Measurements from ENCODE around the gene SLC35G3.
"Not testable (repeated sequence)": the region's sequence is repeated elsewhere in the genome, so short reads cannot be mapped to it uniquely, and the experiment has no call there.

Gene SLC35G3

GRCh38 chr17:35194001-35194400 lies at the start of gene SLC35G3:
SLC35G3 (minus strand) TSS chr17:35194393; CDS start chr17:35194307, 86 bp downstream.
- DNase-seq: not testable (repeated sequence)

GRCh38 chr17:35243561-35244340 lies 49.6 kb upstream of the SLC35G3 start:
- peak; percentile 63 for DNase-seq

- peak; percentile 95 for DNase-seq
Observed at GRCh38 chr17:35242805-35243560, 48.8 kb upstream of the SLC35G3 start, which contains the start of gene SLFN5. SLFN5 (plus strand) TSS chr17:35243072; CDS start chr17:35258691, 15,619 bp downstream.

GRCh38 chr17:35242158-35242804 lies 48.1 kb upstream of the SLC35G3 start:
- DNase-seq: peak; percentile 86

- DNase-seq: no peak
Observed at GRCh38 chr17:35241520-35241919, 47.3 kb upstream of the SLC35G3 start.

GRCh38 chr17:35240861-35241260 lies 46.7 kb upstream of the SLC35G3 start:
- DNase-seq: no peak

- DNase-seq: no peak
Observed at GRCh38 chr17:35239823-35240222, 45.6 kb upstream of the SLC35G3 start.

- no peak for DNase-seq
Observed at GRCh38 chr17:35238821-35239220, 44.6 kb upstream of the SLC35G3 start.

- DNase-seq: no peak
Observed at GRCh38 chr17:35236821-35237220, 42.6 kb upstream of the SLC35G3 start.

- no peak for DNase-seq
Observed at GRCh38 chr17:35235917-35236316, 41.7 kb upstream of the SLC35G3 start.

- no peak for DNase-seq
Observed at GRCh38 chr17:35235289-35235688, 41.1 kb upstream of the SLC35G3 start.

GRCh38 chr17:35234315-35234714 lies 40.1 kb upstream of the SLC35G3 start:
- DNase-seq: not testable (repeated sequence)

- DNase-seq: no peak
Observed at GRCh38 chr17:35229638-35230037, 35.4 kb upstream of the SLC35G3 start.

GRCh38 chr17:35227546-35227945 lies 33.4 kb upstream of the SLC35G3 start:
- DNase-seq: no peak

- DNase-seq: no peak
Observed at GRCh38 chr17:35224436-35224835, 30.2 kb upstream of the SLC35G3 start.

- no peak for DNase-seq
Observed at GRCh38 chr17:35222452-35222851, 28.3 kb upstream of the SLC35G3 start.

GRCh38 chr17:35218915-35219314 lies 24.7 kb upstream of the SLC35G3 start:
- no peak for DNase-seq

GRCh38 chr17:35217107-35217506 lies 22.9 kb upstream of the SLC35G3 start:
- DNase-seq: no peak

- DNase-seq: no peak
Observed at GRCh38 chr17:35214631-35215273, 20.6 kb upstream of the SLC35G3 start.

- DNase-seq: no peak
Observed at GRCh38 chr17:35214192-35214591, 20.0 kb upstream of the SLC35G3 start.

GRCh38 chr17:35213412-35213940 lies 19.3 kb upstream of the SLC35G3 start:
- no peak for DNase-seq

GRCh38 chr17:35212668-35213067 lies 18.5 kb upstream of the SLC35G3 start:
- no peak for DNase-seq

- DNase-seq: no peak
Observed at GRCh38 chr17:35210741-35211140, 16.5 kb upstream of the SLC35G3 start.

All from DMS79 (cell line).